A673 (cell line): Measurements from ENCODE around the gene GMDS. TPM values are rescaled to one million over a fixed set of nuclear protein-coding genes. Genes with fewer than 3 reads are reported as not detected.

ENCODE experiments used
- BruUV-seq: library from RNA; stranded (reverse); fragments of 400-500 nt; replicated peaks from 2 replicates; lab custom pipeline; 2021; lab: Mats Ljungman, UMichigan
- CTCF ChIA-PET: fragments of 300-600 bp; sonication (Branson Sonifier 250); formaldehyde crosslinking; loops from one replicate; lab custom pipeline; 2022; ENCODE audit warnings: antibody characterized with exemption; lab: Charles Lee
- POLR2A ChIA-PET: fragments of 300-600 bp; sonication (Branson Sonifier 250); formaldehyde crosslinking; loops from one replicate; lab custom pipeline; 2022; ENCODE audit warnings: antibody characterized with exemption; ENCODE audit not compliant: low non-redundant PET; lab: Charles Lee
- DNase-seq: peaks from one replicate; pipeline ENCODE4 v3.0.0-alpha.2; 2015; ENCODE audit warnings: low spot score
- H3K27ac ChIP-seq: fragments of 200-600 bp; sonication (generic); 2 replicates; pipeline ENCODE4 v1.5.1; 2016; ENCODE audit warnings: mixed run types, low read depth, mild to moderate bottlenecking, mixed read lengths, antibody characterized with exemption, low read length; ENCODE audit not compliant: poor library complexity, severe bottlenecking
- H3K27me3 ChIP-seq: fragments of 200-600 bp; sonication (generic); replicated peaks from 2 replicates; pipeline ENCODE4 v1.6.1; 2017; ENCODE audit warnings: mixed run types, low read depth, mild to moderate bottlenecking, mixed read lengths, antibody characterized with exemption, low read length; ENCODE audit not compliant: insufficient read depth, poor library complexity
- H3K36me3 ChIP-seq: fragments of 200-600 bp; sonication (generic); 2 replicates; pipeline ENCODE4 v1.6.1; 2016; ENCODE audit warnings: mixed run types, mild to moderate bottlenecking, mixed read lengths, antibody characterized with exemption, low read length; ENCODE audit not compliant: insufficient read depth, poor library complexity, severe bottlenecking
- H3K4me1 ChIP-seq: fragments of 200-600 bp; sonication (generic); 2 replicates; pipeline ENCODE4 v1.6.1; 2017; ENCODE audit warnings: mixed run types, mild to moderate bottlenecking, mixed read lengths, antibody characterized with exemption, low read length; ENCODE audit not compliant: insufficient read depth, poor library complexity, severe bottlenecking
- H3K4me3 ChIP-seq: fragments of 200-600 bp; sonication (generic); 2 replicates; pipeline ENCODE4 v1.5.1; 2016; ENCODE audit warnings: low read depth, mixed run types, mild to moderate bottlenecking, mixed read lengths, low read length; ENCODE audit not compliant: poor library complexity, severe bottlenecking
- H3K9me3 ChIP-seq: fragments of 200-600 bp; sonication (generic); 2 replicates; pipeline ENCODE4 v1.6.1; 2016; ENCODE audit warnings: mixed run types, low read depth, mild to moderate bottlenecking, mixed read lengths, antibody characterized with exemption, low read length; ENCODE audit not compliant: poor library complexity, severe bottlenecking
- EZH2 ChIP-seq: fragments of 200-600 bp; sonication (generic); IDR thresholded peaks from 2 replicates; pipeline ENCODE4 v1.6.1; 2017; ENCODE audit warnings: borderline replicate concordance, low read depth, mild to moderate bottlenecking, mixed read lengths, antibody characterized with exemption, low read length; ENCODE audit not compliant: poor library complexity, severe bottlenecking
- intact Hi-C: fragments of 100-400 bp; cut with micrococcal nuclease; formaldehyde crosslinking; loops from one replicate; pipeline ENCODE4 v1.10.0; 2022; ENCODE audit not compliant: unreplicated experiment
- total RNA-seq: library from RNA; stranded (reverse); gene quantifications from 2 replicates; pipeline ENCODE4 v1.2.3, GENCODE V29; 2021
- TF ChIP-seq, protein P1 (sequence below): fragments of 300-800, 200-600 bp; sonication (generic); conservative IDR thresholded peaks from 2 replicates; pipeline ENCODE4 v1.5.1; 2017; ENCODE audit warnings: low read depth, mild to moderate bottlenecking, antibody characterized with exemption, low read length, moderate library complexity, mixed read lengths

Gene GMDS
- total RNA-seq, 1 experiment from 2014 or later: 15.2 TPM

DNA sequence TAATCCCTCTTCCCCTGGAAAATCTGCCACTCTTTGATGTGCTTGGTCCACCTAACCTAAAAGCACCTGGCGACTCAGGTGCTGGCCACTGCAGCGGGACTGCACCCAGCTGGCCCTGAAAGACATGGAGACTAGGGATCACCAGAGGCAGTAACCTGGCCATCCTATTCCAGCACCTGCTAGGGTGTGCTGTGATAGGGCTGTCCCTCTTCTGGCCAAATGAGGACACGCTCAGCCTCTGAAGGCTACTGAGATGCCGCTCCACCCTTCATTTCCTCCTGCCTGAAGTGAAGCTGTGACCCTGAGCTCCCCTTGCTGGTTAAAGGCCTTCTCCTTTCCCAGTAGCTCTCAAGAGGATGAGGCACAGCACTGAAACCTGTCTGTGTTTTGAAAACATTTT is 611.3 kb downstream of the GMDS start:
- H3K27me3 ChIP-seq: peaks cover 3% of the 10 kb centered on the region
- no peak overlapping the region for H3K4me3 ChIP-seq
- TF ChIP-seq, protein P1, sequence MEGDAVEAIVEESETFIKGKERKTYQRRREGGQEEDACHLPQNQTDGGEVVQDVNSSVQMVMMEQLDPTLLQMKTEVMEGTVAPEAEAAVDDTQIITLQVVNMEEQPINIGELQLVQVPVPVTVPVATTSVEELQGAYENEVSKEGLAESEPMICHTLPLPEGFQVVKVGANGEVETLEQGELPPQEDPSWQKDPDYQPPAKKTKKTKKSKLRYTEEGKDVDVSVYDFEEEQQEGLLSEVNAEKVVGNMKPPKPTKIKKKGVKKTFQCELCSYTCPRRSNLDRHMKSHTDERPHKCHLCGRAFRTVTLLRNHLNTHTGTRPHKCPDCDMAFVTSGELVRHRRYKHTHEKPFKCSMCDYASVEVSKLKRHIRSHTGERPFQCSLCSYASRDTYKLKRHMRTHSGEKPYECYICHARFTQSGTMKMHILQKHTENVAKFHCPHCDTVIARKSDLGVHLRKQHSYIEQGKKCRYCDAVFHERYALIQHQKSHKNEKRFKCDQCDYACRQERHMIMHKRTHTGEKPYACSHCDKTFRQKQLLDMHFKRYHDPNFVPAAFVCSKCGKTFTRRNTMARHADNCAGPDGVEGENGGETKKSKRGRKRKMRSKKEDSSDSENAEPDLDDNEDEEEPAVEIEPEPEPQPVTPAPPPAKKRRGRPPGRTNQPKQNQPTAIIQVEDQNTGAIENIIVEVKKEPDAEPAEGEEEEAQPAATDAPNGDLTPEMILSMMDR: no peak
- TF ChIP-seq EZH2: no peak
- no TSS peak for BruUV-seq
- intact Hi-C loops: no loop called here
- H3K4me1 ChIP-seq: no peaks in the 10 kb centered on the region
- no peak overlapping the region for H3K27ac ChIP-seq
- H3K36me3 ChIP-seq: no peaks in the 10 kb centered on the region
- CTCF ChIA-PET: no interaction called here
- POLR2A ChIA-PET: no interaction called here
- no peak for DNase-seq
- no peaks in the 10 kb centered on the region for H3K9me3 ChIP-seq

DNA sequence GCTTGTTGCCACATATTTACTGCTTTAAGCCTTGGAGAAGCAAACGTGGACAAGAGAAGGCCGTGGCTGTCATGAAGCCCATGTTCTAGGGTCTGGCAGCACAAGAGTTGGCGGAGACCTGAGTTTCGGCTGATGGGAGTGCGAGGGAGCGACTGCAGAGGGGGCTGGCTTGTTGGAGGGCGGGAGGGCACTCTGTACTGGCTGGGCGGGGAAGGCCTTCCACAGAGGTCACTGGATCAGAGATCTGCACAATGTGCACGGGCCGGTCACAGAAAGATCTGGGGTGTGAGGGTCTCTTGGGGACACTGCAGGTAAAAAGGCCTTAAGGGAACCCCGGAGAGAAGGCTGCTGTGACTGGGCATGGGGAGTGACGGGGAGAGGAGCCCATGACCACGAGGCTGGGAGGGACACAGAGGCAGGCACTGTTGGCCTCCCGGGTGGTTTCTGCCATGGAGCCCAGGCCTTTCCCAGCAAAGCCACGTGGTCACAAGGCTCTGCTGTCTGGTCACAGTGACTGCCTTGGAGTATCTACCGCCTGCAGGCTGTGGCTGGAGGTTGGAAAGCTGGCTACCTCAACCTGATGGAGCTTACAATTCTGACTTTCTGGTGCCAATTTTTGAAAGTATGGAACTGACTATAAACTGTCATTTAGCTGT is 611.9 kb downstream of the GMDS start:
- DNase-seq: no peak
- Histone ChIP-seq H3K27ac (no peak overlapping the region), H3K4me1 (no peaks in the 10 kb centered on the region), H3K27me3 (peaks cover 9% of the 10 kb centered on the region), H3K9me3 (no peaks in the 10 kb centered on the region), H3K36me3 (no peaks in the 10 kb centered on the region), H3K4me3 (no peak overlapping the region)
- intact Hi-C loops: no loop called here
- no TSS peak for BruUV-seq
- CTCF ChIA-PET: no interaction called here
- TF ChIP-seq, protein P1: no peak
- TF ChIP-seq EZH2: no peak
- POLR2A ChIA-PET: no interaction called here

DNA sequence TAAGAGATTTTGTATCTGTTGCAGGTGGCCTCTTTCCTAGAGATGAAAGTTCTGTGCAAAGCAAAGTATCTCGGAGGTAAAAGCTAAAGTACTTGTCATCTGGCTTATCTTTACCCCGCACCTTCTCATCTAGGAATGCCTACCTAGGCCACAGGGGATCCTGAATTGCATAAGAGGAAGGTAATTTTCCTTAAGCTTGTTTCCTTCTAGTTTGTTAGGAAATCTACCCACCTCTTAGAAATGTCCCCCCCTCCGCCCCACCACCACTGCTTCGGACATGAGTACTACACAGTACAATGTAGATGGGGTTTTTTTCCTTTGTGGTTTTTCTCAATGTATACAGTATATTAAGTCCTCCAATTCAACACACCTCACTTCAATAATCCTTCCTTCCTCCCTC is 614.2 kb downstream of the GMDS start:
- intact Hi-C loops: no loop called here
- CTCF ChIA-PET: no interaction called here
- TF ChIP-seq EZH2: no peak
- TF ChIP-seq, protein P1: no peak

More for the DNA sequence above, 614.2 kb downstream of the GMDS start:
- H3K27me3 ChIP-seq: peaks cover 31% of the 10 kb centered on the region
- no peak for DNase-seq
- no peak overlapping the region for H3K27ac ChIP-seq
- H3K9me3 ChIP-seq: no peaks in the 10 kb centered on the region
- BruUV-seq: no TSS peak
- POLR2A ChIA-PET: no interaction called here
- peaks cover 1% of the 10 kb centered on the region for H3K4me1 ChIP-seq
- H3K36me3 ChIP-seq: no peaks in the 10 kb centered on the region
- H3K4me3 ChIP-seq: no peak overlapping the region
